Measurements from ENCODE around the gene SREBF2.

SREBF2 gene

GRCh38 chr22:41820447-41820846, 12.5 kb upstream of the SREBF2 start:
- TF ChIP-seq, protein P1, sequence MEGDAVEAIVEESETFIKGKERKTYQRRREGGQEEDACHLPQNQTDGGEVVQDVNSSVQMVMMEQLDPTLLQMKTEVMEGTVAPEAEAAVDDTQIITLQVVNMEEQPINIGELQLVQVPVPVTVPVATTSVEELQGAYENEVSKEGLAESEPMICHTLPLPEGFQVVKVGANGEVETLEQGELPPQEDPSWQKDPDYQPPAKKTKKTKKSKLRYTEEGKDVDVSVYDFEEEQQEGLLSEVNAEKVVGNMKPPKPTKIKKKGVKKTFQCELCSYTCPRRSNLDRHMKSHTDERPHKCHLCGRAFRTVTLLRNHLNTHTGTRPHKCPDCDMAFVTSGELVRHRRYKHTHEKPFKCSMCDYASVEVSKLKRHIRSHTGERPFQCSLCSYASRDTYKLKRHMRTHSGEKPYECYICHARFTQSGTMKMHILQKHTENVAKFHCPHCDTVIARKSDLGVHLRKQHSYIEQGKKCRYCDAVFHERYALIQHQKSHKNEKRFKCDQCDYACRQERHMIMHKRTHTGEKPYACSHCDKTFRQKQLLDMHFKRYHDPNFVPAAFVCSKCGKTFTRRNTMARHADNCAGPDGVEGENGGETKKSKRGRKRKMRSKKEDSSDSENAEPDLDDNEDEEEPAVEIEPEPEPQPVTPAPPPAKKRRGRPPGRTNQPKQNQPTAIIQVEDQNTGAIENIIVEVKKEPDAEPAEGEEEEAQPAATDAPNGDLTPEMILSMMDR (IDR thresholded peaks at IDR 0.05; ENCODE audit: insufficient read depth, low read depth, low read length, missing control alignments), result no peak
- no peak overlapping the region for H3K4me3 ChIP-seq (ENCODE audit: low read depth, low read length)

DNA sequence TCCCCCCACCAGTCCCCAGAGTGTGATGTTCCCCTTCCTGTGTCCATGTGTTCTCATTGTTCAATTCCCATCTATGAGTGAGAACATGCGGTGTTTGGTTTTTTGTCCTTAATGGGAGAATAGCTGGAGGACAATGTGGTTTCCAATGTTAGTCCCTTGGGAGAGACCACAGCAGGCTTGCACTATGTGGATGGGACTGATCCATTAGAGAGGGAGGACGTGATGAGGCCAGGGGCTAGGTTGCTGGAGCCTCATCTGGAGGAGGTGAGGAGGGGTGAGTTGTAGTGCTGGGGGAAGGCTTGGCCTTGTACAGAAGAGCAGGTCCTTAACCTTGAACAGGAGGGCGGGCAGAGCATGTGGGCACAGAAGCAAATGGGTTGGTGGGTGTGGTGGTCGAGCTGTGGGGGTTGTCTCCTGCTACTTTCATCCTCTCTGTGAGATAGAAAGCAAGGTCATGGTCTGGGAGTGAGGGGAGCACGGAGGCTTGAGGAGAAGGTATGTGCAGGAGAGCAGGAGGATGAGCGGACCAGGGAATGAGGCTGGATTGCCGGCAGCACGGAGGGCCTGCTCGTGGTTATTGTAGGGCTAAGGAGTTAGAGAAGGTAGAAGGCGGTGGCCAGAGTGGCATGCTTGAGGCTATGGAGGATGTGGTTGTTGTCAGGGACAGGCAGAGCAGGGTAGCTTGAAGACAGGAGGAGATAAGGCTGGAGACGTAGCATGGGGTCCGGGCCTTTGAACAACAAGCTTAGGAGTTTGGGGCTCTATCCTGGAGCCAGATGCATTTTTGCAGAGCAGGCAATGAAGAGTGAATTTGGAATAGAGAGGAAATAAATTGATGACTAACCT, 11.2 kb upstream of the SREBF2 start:
- no peak for DNase-seq (ENCODE audit: low read depth)
- TF ChIP-seq, protein P1 (IDR thresholded peaks at IDR 0.05; ENCODE audit: insufficient read depth, low read depth, low read length, missing control alignments), result no peak
- H3K4me3 ChIP-seq (ENCODE audit: low read depth, low read length), result no peak overlapping the region

More at GRCh38 chr22:41820447-41820846, 12.5 kb upstream of the SREBF2 start:
- no peak for DNase-seq (ENCODE audit: low read depth)

DNA sequence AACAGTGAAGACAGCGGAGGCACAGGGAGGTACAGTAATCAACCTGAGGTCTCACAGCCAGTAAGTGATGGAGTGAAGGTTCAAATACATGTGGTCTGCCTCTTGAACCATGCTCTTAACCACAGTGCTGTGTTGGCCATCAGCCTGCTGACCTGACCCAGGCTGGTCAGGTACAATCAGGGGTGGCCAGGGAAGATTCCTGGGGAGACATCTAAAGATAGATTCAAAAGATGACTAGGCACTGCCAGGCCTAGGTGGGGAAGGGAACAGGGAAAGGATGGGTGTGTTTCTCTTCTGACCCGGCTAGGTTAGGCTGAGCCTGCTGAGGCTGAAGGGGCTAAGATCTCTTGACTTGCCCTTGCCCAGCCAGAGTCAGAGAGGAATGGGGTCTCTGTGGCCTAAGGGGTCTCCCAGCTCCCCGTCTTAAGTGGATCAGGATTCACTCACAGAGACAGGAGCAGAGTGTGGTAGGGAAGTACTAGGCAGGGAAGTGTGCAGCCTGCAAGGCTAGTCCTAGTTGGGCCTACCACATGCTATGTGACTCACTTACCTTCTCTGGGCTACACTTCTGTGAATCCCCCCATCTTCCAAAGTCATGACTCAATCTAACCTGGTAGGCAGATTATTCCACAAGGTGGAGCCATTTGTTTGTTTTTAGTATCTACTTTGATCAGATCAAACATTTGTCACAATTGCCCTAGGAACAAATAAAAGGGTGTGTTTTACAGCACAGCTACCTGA, 10.4 kb upstream of the SREBF2 start:
- H3K4me3 ChIP-seq (ENCODE audit: low read depth, low read length), result no peak overlapping the region
- TF ChIP-seq, protein P1 (IDR thresholded peaks at IDR 0.05; ENCODE audit: insufficient read depth, low read depth, low read length, missing control alignments), result peak; percentile 34
- DNase-seq (ENCODE audit: low read depth), result peak; percentile 67

GRCh38 chr22:41823797-41824196, 9.1 kb upstream of the SREBF2 start:
- no peak overlapping the region for H3K4me3 ChIP-seq (ENCODE audit: low read depth, low read length)
- TF ChIP-seq, protein P1 (IDR thresholded peaks at IDR 0.05; ENCODE audit: insufficient read depth, low read depth, low read length, missing control alignments), result no peak
- no peak for DNase-seq (ENCODE audit: low read depth)

- no peak overlapping the region for H3K4me3 ChIP-seq (ENCODE audit: low read depth, low read length)
- TF ChIP-seq, protein P1 (IDR thresholded peaks at IDR 0.05; ENCODE audit: insufficient read depth, low read depth, low read length, missing control alignments), result no peak
- no peak for DNase-seq (ENCODE audit: low read depth)
Measured at GRCh38 chr22:41825376-41825775, 7.5 kb upstream of the SREBF2 start.

DNA sequence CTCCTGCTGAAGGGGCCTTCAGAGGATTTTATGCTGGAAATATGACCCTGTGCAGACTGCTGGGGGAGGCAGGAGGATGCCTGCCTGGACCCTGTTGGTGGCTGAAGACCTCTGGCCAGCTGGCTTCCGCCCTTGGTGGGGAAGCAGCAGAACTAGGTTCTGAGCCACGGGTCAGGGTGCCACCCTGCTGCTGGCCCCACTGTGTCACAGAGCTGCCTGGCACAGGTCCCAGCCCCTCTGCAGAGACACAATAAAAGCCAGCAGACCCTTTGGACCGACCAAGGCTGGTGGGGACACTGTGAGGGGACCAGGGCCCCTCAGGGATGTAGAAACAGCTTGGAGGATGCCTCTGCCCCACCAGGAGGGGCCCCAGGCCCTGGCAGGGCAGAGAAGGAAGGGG, 6.9 kb upstream of the SREBF2 start:
- H3K4me3 ChIP-seq (ENCODE audit: low read depth, low read length), result no peak overlapping the region
- no peak for DNase-seq (ENCODE audit: low read depth)
- TF ChIP-seq, protein P1 (IDR thresholded peaks at IDR 0.05; ENCODE audit: insufficient read depth, low read depth, low read length, missing control alignments), result no peak

All from GM12865 (cell line).